ENCODE results near the gene ULBP3. TPM values are rescaled to one million over a fixed set of nuclear protein-coding genes. Genes with fewer than 3 reads are reported as not detected.

The ULBP3 gene
- total and polyA plus RNA-seq, 2 donors from 2014 or later = 0.71 to 5.0 TPM

DNA sequence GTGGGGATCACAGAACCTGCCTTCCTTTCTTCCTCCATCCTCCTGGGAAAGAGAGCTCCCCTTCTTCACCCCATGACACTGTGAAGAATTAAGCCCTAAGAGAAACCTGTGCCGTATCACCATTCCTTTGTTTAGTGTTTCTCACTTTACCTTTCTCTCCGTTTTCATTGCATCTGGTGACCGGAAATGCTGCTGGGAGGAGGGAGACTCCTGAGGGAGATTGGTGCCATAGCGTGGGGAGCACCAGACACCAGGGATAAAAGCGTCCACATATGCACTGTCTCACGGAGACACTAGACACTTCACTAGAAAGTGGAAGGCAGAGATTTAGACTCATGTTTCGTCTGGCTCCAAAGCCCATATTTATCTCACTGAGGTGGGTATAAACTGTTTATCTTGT is 15.5 kb upstream of the ULBP3 start:
- Histone ChIP-seq H3K36me3 (ENCODE audit: control insufficient read depth in 2 of 3, insufficient read depth in 3 of 3, low read length in 3 of 3) (no peaks in the 10 kb centered on the region), H3K9me3 (ENCODE audit: control insufficient read depth in 2 of 3, insufficient read depth in 1 of 3, low read length in 3 of 3) (peaks cover 0 to 2% (median 0%) of the 10 kb centered on the region in 3 donors), H3K4me3 (ENCODE audit: low read length in 3 of 3) (no peak overlapping the region), H3K27ac (ENCODE audit: low read depth in 2 of 2, low read length in 2 of 2) (no peak overlapping the region), H3K4me1 (ENCODE audit: control insufficient read depth in 2 of 3, insufficient read depth in 2 of 3, low read depth in 1 of 3, low read length in 3 of 3) (no peaks in the 10 kb centered on the region), H3K9ac (ENCODE audit: low read length in 3 of 3) (no peak overlapping the region), H3K27me3 (ENCODE audit: control insufficient read depth, insufficient read depth, low read length) (no peaks in the 10 kb centered on the region)
- intact Hi-C loops (cut with DNase I) = loop anchor here (10.0 kb wide), 2 partner anchors 250 to 310 kb away; no protein-coding TSS in a partner anchor
- no peak for TF ChIP-seq CTCF (IDR thresholded peaks at IDR 0.05; ENCODE audit: borderline replicate concordance, extremely low read depth, insufficient read depth)
- FAIRE-seq (no peak), DNase-seq (no peak)

DNA sequence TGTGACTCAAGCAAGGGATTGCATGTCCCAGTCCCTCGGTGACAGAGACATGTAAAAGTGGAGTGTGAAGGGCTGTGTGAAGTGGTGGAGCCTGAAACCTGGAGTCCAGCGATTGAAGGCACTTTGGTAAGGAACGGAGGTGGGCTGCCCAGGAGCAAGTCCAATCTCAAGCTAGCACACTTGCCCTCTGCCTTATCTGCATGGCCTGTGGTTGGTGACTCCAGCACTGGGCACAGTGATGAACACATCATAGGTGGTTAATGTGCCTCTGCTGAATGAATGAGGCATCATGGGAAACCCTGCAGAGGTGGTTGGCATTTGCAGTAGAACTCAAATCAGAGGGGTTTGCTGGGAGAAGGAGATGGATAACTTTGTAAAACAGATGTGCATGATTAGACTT is 14.9 kb upstream of the ULBP3 start:
- Histone ChIP-seq H3K36me3 (ENCODE audit: control insufficient read depth in 2 of 3, insufficient read depth in 3 of 3, low read length in 3 of 3) (no peaks in the 10 kb centered on the region), H3K4me3 (ENCODE audit: low read length in 3 of 3) (no peak overlapping the region), H3K9ac (ENCODE audit: low read length in 3 of 3) (no peak overlapping the region), H3K4me1 (ENCODE audit: control insufficient read depth in 2 of 3, insufficient read depth in 2 of 3, low read depth in 1 of 3, low read length in 3 of 3) (no peaks in the 10 kb centered on the region), H3K27me3 (ENCODE audit: control insufficient read depth, insufficient read depth, low read length) (no peaks in the 10 kb centered on the region), H3K9me3 (ENCODE audit: control insufficient read depth in 2 of 3, insufficient read depth in 1 of 3, low read length in 3 of 3) (peaks cover 0 to 2% (median 0%) of the 10 kb centered on the region in 3 donors), H3K27ac (ENCODE audit: low read depth in 2 of 2, low read length in 2 of 2) (no peak overlapping the region)
- intact Hi-C loops (cut with DNase I) = loop anchor here (10.0 kb wide), 2 partner anchors 251 to 311 kb away; no protein-coding TSS in a partner anchor
- no peak for DNase-seq
- FAIRE-seq = no peak
- TF ChIP-seq CTCF (IDR thresholded peaks at IDR 0.05; ENCODE audit: borderline replicate concordance, extremely low read depth, insufficient read depth) = no peak

- FAIRE-seq = no peak
- no peak for TF ChIP-seq CTCF (IDR thresholded peaks at IDR 0.05; ENCODE audit: borderline replicate concordance, extremely low read depth, insufficient read depth)
- Histone ChIP-seq H3K9ac (ENCODE audit: low read length in 3 of 3) (no peak overlapping the region), H3K9me3 (ENCODE audit: control insufficient read depth in 2 of 3, insufficient read depth in 1 of 3, low read length in 3 of 3) (peaks cover 0 to under 1% (median 0%) of the 10 kb centered on the region in 3 donors), H3K36me3 (ENCODE audit: control insufficient read depth in 2 of 3, insufficient read depth in 3 of 3, low read length in 3 of 3) (no peaks in the 10 kb centered on the region), H3K27ac (ENCODE audit: low read depth in 2 of 2, low read length in 2 of 2) (no peak overlapping the region), H3K27me3 (ENCODE audit: control insufficient read depth, insufficient read depth, low read length) (no peaks in the 10 kb centered on the region), H3K4me1 (ENCODE audit: control insufficient read depth in 2 of 3, insufficient read depth in 2 of 3, low read depth in 1 of 3, low read length in 3 of 3) (no peaks in the 10 kb centered on the region), H3K4me3 (ENCODE audit: low read length in 3 of 3) (no peak overlapping the region)
- peak in 1 of 5 donors; percentile 21 for DNase-seq
- intact Hi-C loops (cut with DNase I) = loop anchor here (10.0 kb wide), 2 partner anchors 253 to 313 kb away; no protein-coding TSS in a partner anchor
Observed at GRCh38 chr6:150081702-150082101, 12.8 kb upstream of the ULBP3 start.

GRCh38 chr6:150079604-150080003 is 10.7 kb upstream of the ULBP3 start:
- no peak for TF ChIP-seq CTCF (IDR thresholded peaks at IDR 0.05; ENCODE audit: borderline replicate concordance, extremely low read depth, insufficient read depth)
- no peaks in the 10 kb centered on the region for H3K9me3 ChIP-seq (ENCODE audit: control insufficient read depth in 2 of 3, insufficient read depth in 1 of 3, low read length in 3 of 3)
- no peaks in the 10 kb centered on the region for H3K36me3 ChIP-seq (ENCODE audit: control insufficient read depth in 2 of 3, insufficient read depth in 3 of 3, low read length in 3 of 3)
- FAIRE-seq (no peak), DNase-seq (peak in 1 of 5 donors; percentile 21)
- H3K4me3 ChIP-seq (ENCODE audit: low read length in 3 of 3) = no peak overlapping the region
- no peaks in the 10 kb centered on the region for H3K27me3 ChIP-seq (ENCODE audit: control insufficient read depth, insufficient read depth, low read length)
- H3K9ac ChIP-seq (ENCODE audit: low read length in 3 of 3) = no peak overlapping the region
- H3K4me1 ChIP-seq (ENCODE audit: control insufficient read depth in 2 of 3, insufficient read depth in 2 of 3, low read depth in 1 of 3, low read length in 3 of 3) = no peaks in the 10 kb centered on the region
- intact Hi-C loops (cut with DNase I) = loop anchor here (10.0 kb wide), 2 partner anchors 255 to 315 kb away; no protein-coding TSS in a partner anchor
- no peak overlapping the region for H3K27ac ChIP-seq (ENCODE audit: low read depth in 2 of 2, low read length in 2 of 2)

Data from kidney (tissue), 14 donors.